HEK293 (cell line): Measurements from ENCODE around the gene AGAP6.
"Not testable (repeated sequence)": the region's sequence is repeated elsewhere in the genome, so short reads cannot be mapped to it uniquely, and the experiment has no call there.

Experiments used
- FEZF1 ChIP-seq: fragments of 450-650 bp; formaldehyde crosslinking; IDR thresholded peaks from 2 replicates; pipeline ENCODE4 v1.5.1; 2016; ENCODE audit warnings: missing biosample characterization, missing genetic modification characterization
- SCRT2 ChIP-seq: fragments of 450-650 bp; formaldehyde crosslinking; IDR thresholded peaks from 2 replicates; pipeline ENCODE4 v1.5.1; 2016; ENCODE audit warnings: missing biosample characterization, missing genetic modification characterization
- SP7 ChIP-seq: fragments of 450-650 bp; formaldehyde crosslinking; IDR thresholded peaks from 2 replicates; pipeline ENCODE4 v1.5.1; 2016; ENCODE audit warnings: missing biosample characterization, missing genetic modification characterization
- TRIM28 ChIP-seq: IDR thresholded peaks from 2 replicates; pipeline ENCODE4 v1.6.1; 2011; ENCODE audit warnings: low read length, control low read depth, borderline replicate concordance
- WT1 ChIP-seq: fragments of 450-650 bp; formaldehyde crosslinking; IDR thresholded peaks from 2 replicates; pipeline ENCODE4 v1.5.1; 2016; ENCODE audit warnings: missing biosample characterization, missing genetic modification characterization
- ZNF121 ChIP-seq: fragments of 450-650 bp; formaldehyde crosslinking; IDR thresholded peaks from 2 replicates; pipeline ENCODE4 v1.5.1; 2016; ENCODE audit warnings: missing biosample characterization, missing genetic modification characterization
- ZNF274 ChIP-seq, 2 experiments: fragments of 200-500 bp in 1 of 2; fragments of 450-650 bp in 1 of 2; sonication (Bioruptor generic) in 1 of 2; formaldehyde crosslinking in 1 of 2; IDR thresholded peaks; 2 replicates each; pipeline versions ENCODE4 v1.5.1 to v1.6.1; 2014 to 2016; ENCODE audit warnings: borderline replicate concordance in 1 of 2, inconsistent platforms in 1 of 2, low read length in 1 of 2, missing biosample characterization in 1 of 2, missing genetic modification characterization in 1 of 2
- TF ChIP-seq, protein P1 (sequence below): fragments of 450-650 bp; formaldehyde crosslinking; IDR thresholded peaks from 2 replicates; pipeline ENCODE4 v1.5.1; 2016; ENCODE audit warnings: missing biosample characterization, missing genetic modification characterization

GRCh38 chr10:50058727-50059126 is 70.5 kb downstream of the AGAP6 start:
- TF ChIP-seq SCRT2; SP7 (tag by site-specific recombination); TRIM28; ZNF274 (IDR thresholded peaks at IDR 0.05; ENCODE audit: low read length); ZNF274 (tag by site-specific recombination; IDR thresholded peaks at IDR 0.05; ENCODE audit: borderline replicate concordance); FEZF1 (tag by site-specific recombination); WT1 (tag by site-specific recombination); ZNF121 (tag by site-specific recombination): not testable (repeated sequence)
- TF ChIP-seq, protein P1, sequence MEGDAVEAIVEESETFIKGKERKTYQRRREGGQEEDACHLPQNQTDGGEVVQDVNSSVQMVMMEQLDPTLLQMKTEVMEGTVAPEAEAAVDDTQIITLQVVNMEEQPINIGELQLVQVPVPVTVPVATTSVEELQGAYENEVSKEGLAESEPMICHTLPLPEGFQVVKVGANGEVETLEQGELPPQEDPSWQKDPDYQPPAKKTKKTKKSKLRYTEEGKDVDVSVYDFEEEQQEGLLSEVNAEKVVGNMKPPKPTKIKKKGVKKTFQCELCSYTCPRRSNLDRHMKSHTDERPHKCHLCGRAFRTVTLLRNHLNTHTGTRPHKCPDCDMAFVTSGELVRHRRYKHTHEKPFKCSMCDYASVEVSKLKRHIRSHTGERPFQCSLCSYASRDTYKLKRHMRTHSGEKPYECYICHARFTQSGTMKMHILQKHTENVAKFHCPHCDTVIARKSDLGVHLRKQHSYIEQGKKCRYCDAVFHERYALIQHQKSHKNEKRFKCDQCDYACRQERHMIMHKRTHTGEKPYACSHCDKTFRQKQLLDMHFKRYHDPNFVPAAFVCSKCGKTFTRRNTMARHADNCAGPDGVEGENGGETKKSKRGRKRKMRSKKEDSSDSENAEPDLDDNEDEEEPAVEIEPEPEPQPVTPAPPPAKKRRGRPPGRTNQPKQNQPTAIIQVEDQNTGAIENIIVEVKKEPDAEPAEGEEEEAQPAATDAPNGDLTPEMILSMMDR (tag by site-specific recombination): not testable (repeated sequence)
